Fibroblast of peridontal ligament (primary cell): ENCODE data around the gene MAFF.
A peak's percentile ranks its signal among the peaks of the same experiment; 100 is the strongest.
"Not testable (repeated sequence)": the region's sequence is repeated elsewhere in the genome, so short reads cannot be mapped to it uniquely, and the experiment has no call there.

Experiments
- DNase-seq: peaks from one replicate; pipeline ENCODE4 v3.0.0-alpha.2; 2010; ENCODE audit errors: extremely low read depth

The MAFF gene

GRCh38 chr22:38201711-38202436 lies at the start of gene MAFF:
TSS of gene MAFF (plus strand) at chr22:38201994. CDS start at chr22:38213854, 11,860 bp downstream.
- peak; percentile 97 for DNase-seq

DNA sequence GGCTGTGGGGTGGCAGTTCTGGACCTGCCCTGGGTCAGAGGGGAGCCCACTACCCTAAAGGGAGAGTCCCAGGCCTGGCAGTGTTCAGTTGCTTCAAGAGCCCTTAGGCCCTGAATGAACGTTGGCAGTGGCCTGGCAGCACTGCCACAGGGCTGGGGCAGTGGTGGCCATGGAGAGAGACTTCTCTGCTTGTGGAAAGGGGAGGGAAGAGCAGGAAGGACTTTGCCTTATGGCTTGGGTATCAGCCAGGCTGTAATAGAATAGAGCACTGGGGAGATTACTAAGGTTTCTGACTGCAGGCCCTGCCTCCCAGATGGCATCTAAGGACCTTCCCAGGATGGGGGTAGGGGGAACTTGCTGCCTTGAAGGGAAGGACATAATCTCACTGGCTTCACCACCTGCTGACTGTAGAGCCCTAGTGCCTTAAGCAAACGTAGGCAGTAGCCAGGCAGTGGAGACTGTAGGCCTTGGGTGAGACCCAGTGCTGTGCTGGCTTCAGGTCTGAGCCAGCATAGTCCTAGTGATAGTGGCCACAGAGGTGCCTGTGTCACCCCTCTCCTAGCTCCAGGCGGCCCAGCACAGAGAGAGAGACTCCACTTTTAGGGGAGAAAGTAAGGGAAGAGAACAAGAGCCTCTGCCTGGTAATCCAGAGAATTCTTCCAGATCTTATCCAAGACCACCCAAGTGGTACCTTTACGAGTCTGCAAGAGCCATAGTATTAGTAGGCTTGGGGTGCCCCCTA lies 47.8 kb upstream of the MAFF start:
- DNase-seq = no peak

DNA sequence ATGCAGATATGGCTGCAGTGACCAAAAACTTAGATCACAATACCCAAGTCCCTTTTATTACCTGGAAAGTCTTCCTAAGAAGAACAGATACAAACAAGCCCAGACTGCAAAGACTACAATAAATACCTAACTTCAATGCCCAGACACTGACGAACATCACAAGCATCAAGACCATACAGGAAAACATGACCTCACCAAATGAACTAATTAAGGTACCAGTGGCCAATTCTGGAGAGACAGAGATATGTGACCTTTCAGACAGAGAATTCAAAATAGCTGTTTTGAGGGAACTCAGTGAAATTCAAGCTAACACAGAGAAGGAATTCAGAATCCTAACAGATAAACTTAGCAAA lies 47.3 kb upstream of the MAFF start:
- not testable (repeated sequence) for DNase-seq

DNA sequence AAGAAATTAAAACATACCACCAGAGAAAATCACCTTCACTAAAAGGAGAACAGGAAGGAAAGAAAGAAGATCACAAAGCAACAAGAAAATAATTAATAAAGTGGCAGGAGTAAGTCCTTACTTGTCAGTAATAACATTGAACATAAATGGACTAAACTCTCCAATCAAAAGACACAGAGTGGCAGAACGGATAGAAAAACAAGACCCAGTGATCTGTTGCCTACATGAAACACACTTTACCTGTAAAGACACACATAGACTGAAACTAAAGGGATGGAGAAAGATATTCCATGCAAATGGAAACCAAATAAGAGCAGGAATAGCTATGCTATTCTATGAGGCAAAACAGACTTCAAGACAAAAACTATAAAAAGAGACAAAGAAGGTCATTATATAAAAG lies 46.1 kb upstream of the MAFF start:
- no peak for DNase-seq

- DNase-seq = no peak
Measured at GRCh38 chr22:38162881-38163843, 38.6 kb upstream of the MAFF start.

GRCh38 chr22:38163844-38164550 lies 37.8 kb upstream of the MAFF start:
- DNase-seq = no peak

- no peak for DNase-seq
Measured at GRCh38 chr22:38164551-38164918, 37.3 kb upstream of the MAFF start.

- no peak for DNase-seq
Measured at GRCh38 chr22:38165922-38166593, 35.7 kb upstream of the MAFF start.

DNA sequence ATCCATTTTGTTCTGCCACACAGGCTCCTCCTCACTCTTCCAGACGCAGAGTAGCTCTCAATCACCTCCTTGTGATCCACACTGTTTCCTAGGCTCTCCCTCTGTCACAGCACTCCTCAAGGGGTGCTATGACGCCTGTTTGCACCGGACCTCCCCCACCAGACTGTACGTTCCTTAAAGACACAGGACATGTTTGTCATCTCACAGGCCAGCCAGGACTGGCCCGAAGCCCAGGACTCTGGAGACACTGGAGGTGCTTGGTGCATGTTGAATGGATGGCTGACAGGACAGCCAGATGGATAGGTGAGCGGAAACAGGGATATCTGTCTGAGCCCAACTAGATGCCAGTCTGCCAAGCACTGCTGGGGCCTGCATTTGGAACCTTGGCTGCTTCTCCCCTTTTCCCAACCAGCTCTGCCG lies 33.8 kb upstream of the MAFF start:
- DNase-seq = no peak

DNA sequence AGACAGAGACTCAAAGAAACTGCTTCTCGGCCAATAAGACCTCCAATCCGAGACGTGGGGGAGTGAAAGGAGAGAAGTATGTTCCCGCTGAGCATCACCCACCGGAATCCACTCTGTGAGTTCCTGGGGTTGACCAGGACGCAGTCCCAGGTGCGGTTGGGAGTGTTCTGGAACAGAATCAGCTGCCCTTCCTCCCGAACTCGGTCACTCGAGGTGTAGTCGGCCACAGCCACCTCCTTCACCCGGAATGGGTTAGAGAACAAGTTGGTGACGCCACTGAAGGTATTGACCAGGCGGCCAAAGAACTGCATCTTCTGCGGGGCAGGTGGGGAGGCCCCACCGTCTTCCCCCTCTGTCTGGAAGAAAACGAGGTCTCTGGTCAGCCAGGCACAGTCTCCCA lies 32.7 kb upstream of the MAFF start:
- DNase-seq = no peak

- DNase-seq = no peak
Measured at GRCh38 chr22:38170469-38170868, 31.3 kb upstream of the MAFF start.

GRCh38 chr22:38171927-38172831 lies 29.6 kb upstream of the MAFF start:
- DNase-seq = no peak

- DNase-seq = no peak
Measured at GRCh38 chr22:38172832-38173640, 28.8 kb upstream of the MAFF start.

GRCh38 chr22:38173641-38173906 lies 28.2 kb upstream of the MAFF start:
- no peak for DNase-seq

DNA sequence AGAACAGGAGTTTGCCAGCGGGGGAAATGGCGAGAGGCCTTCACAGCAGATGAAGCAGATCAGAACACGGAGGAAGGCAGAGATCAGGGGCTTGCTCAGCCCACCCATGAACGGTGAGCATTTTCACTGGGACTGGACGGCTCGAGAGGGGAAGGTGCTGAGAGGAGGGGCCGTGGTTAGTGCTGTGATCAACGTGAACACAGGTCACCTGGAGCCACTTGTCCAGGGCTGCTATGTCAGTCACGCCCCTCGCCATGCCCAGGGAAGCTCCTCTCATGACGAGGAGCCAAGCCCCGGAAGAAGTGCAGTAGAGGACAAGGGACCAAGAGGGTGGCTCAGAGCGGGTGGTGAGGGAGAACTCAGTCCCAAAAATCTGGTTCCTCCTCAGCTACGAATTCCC lies 27.2 kb upstream of the MAFF start:
- DNase-seq = no peak

DNA sequence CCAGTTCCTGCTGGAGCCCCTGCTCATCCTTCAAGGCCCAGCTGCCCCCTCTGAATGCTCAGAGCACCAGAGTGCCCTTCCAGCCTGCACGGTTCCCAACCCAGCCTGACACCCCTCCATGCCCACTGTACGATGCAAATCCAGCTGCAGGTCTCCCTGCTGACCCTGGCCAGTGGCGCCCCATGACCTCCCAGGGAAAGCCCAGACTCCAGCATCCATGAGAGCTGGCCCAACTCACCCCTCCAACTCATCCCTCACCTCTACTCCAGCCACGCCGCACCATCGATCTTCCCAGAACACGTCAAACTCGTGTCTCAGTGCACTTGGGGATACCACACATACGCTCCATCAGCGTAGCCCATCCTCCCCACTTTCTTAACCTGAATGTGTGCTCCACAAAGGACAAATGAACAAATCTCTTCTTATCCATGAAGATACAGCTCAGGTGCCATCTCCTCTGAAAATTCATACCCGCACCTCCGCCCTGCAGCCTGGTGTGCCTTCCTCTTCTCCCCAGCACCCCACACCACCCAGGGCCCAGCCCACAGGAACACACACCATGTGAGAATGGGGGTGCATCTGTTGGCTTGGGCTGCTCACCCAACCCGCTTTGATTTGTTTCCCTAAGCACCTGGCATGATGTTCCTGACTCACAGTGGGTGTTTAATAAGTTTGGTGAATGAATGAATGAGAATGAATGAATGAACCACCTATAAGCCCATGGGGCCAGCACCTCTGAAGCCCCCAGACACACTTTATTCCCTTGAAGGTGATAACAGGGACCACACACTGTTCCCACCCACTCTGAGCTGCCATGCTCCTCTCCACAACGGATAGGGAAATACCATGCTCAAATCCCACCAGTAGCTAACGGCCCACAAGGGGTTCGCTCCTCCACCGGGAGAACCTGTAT lies 26.3 kb upstream of the MAFF start:
- DNase-seq = no peak

DNA sequence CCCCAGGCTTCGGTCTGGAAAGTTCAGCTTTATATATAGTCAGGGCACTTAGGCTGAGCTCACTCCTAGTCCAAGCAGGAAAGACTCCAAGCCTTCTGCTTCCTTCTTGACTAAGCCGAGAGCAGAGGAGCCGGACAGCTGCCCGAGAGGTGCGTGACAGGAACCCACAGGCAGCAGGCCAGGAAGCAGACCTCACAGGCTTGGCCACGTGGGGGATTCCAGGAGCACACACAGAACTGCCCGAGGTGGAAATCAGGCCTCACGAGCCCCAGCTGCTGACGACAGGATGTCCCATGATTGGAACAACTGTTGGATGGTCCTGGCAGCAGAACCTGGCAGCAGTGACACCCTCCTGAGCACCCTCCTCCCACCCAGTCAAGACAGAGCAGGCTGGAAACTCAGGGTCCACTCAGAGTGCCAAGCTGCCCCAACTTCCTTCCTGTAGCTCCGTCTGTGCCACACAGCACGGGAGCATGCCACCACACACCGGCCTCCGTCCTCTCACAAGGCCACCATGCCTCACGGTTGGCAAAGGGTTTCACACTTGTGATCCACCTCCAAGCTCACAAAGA lies 25.5 kb upstream of the MAFF start:
- no peak for DNase-seq

DNA sequence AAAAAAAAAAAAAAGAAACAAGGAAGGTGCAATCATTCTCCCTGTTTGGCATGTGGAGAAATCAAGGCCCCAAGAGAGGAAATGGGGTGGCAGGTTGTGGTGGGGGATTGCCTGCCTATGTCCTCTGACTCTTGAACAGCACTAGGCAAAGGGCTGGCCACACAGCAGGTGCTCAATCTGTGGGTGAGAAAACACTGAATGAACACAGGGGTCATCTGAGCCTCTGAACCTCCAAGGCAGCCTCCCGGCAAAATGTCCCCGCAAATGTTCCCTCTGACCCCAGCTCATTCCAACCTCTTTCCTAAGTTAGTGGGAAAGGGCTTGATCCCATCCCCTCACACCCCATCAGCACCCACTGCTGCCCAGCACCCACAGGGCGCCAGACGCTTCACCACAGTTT lies 24.8 kb upstream of the MAFF start:
- no peak for DNase-seq
